Measurements from ENCODE around the gene LYAR.

LYAR gene, protein sequence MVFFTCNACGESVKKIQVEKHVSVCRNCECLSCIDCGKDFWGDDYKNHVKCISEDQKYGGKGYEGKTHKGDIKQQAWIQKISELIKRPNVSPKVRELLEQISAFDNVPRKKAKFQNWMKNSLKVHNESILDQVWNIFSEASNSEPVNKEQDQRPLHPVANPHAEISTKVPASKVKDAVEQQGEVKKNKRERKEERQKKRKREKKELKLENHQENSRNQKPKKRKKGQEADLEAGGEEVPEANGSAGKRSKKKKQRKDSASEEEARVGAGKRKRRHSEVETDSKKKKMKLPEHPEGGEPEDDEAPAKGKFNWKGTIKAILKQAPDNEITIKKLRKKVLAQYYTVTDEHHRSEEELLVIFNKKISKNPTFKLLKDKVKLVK

DNA sequence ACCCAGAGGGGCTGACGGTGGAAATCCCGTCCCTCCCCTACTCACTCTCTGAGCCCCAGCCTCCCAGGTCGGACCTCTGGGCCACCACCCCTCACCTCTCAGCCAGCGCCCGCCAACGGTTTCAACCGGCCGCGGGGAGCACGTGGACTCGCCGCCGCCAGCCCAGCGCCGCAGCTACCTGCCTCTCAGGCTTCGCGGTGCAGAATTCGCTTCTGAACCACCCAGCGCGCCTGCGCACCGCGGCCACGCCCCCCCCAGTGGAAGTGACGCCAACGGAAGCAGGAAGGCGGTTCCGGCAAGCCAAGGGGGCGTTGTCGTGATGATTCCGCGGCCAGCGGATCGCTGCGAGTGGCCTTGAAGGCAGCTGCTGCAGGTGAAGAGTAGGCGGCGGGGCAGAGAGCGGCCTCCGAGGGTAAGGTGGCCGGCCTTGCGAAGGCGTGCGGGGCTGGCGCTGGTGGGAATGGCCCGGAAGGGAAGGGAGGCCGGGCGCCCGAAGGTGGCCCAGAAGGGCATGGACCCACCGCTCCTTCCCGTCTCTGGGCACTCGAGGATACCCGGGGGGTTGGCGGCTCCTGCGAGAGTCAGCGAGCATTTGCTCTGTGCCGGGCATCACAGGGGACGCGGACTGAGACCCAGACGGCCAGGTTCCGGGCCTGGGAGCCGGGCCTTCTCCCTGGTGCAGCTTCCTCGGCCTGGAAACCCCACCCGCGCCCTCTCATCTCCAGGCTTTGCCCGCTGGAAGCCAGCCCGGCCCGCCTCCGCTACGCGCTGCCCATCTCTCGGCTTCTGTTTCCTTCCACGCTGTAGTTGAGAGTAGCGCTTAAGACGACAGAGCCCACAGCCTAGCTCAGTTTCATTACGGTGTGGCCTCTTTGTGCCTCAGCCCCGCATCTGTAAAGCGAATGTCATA lies at the start of gene LYAR, which contains the start of gene ZBTB49:
Gene LYAR, minus strand, starts transcription at position 214 of the 910 bp plus-strand sequence. CDS start 6,412 bp downstream, outside the sequence.
Gene ZBTB49, plus strand, starts transcription at position 311 of the 910 bp plus-strand sequence. CDS start 9,695 bp downstream, outside the sequence.
- peak; percentile 96 for ATAC-seq
- TF ChIP-seq ESRRG (CRISPR knock-in tag; IDR thresholded peaks at IDR 0.05), result no peak
- TF ChIP-seq ZNF565 (CRISPR knock-in tag; conservative IDR thresholded peaks at IDR 0.05; ENCODE audit: low read depth), result no peak
- TF ChIP-seq OSR1 (CRISPR knock-in tag; IDR thresholded peaks at IDR 0.05), result no peak
- TF ChIP-seq ZNF8 (CRISPR knock-in tag; IDR thresholded peaks at IDR 0.05), result no peak
- TF ChIP-seq BACH2 (CRISPR knock-in tag; IDR thresholded peaks at IDR 0.05; ENCODE audit: borderline replicate concordance), result no peak
- TF ChIP-seq ZC3H10 (CRISPR knock-in tag; IDR thresholded peaks at IDR 0.05), result no peak
- TF ChIP-seq ZFP3 (CRISPR knock-in tag; IDR thresholded peaks at IDR 0.05), result no peak
- TF ChIP-seq ZFP30 (CRISPR knock-in tag; IDR thresholded peaks at IDR 0.05), result no peak
- no peak for TF ChIP-seq RARB (CRISPR knock-in tag; IDR thresholded peaks at IDR 0.05)
- no peak for TF ChIP-seq CSDC2 (CRISPR knock-in tag; IDR thresholded peaks at IDR 0.05)
- TF ChIP-seq, protein P1, sequence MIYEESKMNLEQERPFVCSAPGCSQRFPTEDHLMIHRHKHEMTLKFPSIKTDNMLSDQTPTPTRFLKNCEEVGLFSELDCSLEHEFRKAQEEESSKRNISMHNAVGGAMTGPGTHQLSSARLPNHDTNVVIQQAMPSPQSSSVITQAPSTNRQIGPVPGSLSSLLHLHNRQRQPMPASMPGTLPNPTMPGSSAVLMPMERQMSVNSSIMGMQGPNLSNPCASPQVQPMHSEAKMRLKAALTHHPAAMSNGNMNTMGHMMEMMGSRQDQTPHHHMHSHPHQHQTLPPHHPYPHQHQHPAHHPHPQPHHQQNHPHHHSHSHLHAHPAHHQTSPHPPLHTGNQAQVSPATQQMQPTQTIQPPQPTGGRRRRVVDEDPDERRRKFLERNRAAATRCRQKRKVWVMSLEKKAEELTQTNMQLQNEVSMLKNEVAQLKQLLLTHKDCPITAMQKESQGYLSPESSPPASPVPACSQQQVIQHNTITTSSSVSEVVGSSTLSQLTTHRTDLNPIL (CRISPR knock-in tag; IDR thresholded peaks at IDR 0.05; ENCODE audit: low read depth), result no peak
- TF ChIP-seq, protein P2, sequence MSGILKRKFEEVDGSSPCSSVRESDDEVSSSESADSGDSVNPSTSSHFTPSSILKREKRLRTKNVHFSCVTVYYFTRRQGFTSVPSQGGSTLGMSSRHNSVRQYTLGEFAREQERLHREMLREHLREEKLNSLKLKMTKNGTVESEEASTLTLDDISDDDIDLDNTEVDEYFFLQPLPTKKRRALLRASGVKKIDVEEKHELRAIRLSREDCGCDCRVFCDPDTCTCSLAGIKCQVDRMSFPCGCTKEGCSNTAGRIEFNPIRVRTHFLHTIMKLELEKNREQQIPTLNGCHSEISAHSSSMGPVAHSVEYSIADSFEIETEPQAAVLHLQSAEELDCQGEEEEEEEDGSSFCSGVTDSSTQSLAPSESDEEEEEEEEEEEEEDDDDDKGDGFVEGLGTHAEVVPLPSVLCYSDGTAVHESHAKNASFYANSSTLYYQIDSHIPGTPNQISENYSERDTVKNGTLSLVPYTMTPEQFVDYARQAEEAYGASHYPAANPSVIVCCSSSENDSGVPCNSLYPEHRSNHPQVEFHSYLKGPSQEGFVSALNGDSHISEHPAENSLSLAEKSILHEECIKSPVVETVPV (CRISPR knock-in tag; IDR thresholded peaks at IDR 0.05), result no peak
- no peak for TF ChIP-seq GLIS3 (CRISPR knock-in tag; IDR thresholded peaks at IDR 0.05)
- no peak for TF ChIP-seq SNAI2 (CRISPR knock-in tag; IDR thresholded peaks at IDR 0.05)
- no peak for TF ChIP-seq TCF4 (CRISPR knock-in tag; IDR thresholded peaks at IDR 0.05; ENCODE audit: borderline replicate concordance)

DNA sequence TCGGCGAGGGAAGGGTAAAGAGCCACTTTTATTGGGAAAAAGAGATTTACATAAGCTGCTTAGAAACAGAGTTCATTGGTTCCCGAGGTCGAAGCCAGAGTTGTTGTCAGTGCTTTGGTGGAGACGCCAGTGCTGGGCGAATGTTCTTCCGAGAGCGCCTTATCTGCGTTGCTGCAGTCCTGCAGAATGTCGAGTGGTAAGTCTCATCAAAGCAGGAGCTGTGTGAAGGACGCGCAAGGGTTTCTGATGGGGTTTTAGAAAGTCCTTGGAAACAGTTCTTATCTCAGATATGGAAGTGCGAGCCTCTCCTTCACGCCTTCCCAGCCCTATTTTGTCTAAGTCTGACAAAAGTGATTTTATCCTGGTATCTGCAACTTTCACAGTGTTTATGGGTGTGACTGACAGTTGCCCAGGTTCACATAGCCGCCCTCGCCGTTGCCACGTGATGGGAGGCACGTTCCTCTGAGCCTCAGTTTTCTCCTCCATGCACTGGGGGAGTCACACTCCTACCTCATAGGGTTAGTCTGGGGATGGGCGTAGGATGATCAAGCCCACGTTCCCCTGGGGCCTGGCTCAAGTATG lies 49.6 kb upstream of the LYAR start:
- TF ChIP-seq PPARA (CRISPR knock-in tag; IDR thresholded peaks at IDR 0.05; ENCODE audit: borderline replicate concordance) (no peak), ZFP3 (CRISPR knock-in tag; IDR thresholded peaks at IDR 0.05) (no peak), GLIS3 (CRISPR knock-in tag; IDR thresholded peaks at IDR 0.05) (no peak), ESRRG (CRISPR knock-in tag; IDR thresholded peaks at IDR 0.05) (no peak), ZNF70 (CRISPR knock-in tag; IDR thresholded peaks at IDR 0.05) (no peak), ISL1 (CRISPR knock-in tag; IDR thresholded peaks at IDR 0.05) (no peak), BACH2 (CRISPR knock-in tag; IDR thresholded peaks at IDR 0.05; ENCODE audit: borderline replicate concordance) (no peak)
- TF ChIP-seq, protein P3, sequence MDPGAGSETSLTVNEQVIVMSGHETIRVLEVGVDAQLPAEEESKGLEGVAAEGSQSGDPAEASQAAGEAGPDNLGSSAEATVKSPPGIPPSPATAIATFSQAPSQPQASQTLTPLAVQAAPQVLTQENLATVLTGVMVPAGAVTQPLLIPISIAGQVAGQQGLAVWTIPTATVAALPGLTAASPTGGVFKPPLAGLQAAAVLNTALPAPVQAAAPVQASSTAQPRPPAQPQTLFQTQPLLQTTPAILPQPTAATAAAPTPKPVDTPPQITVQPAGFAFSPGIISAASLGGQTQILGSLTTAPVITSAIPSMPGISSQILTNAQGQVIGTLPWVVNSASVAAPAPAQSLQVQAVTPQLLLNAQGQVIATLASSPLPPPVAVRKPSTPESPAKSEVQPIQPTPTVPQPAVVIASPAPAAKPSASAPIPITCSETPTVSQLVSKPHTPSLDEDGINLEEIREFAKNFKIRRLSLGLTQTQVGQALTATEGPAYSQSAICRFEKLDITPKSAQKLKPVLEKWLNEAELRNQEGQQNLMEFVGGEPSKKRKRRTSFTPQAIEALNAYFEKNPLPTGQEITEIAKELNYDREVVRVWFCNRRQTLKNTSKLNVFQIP (CRISPR knock-in tag; IDR thresholded peaks at IDR 0.05; ENCODE audit: borderline replicate concordance, low read depth), result no peak
- TF ChIP-seq, protein P1 (CRISPR knock-in tag; IDR thresholded peaks at IDR 0.05; ENCODE audit: low read depth), result no peak
- TF ChIP-seq, protein P4, sequence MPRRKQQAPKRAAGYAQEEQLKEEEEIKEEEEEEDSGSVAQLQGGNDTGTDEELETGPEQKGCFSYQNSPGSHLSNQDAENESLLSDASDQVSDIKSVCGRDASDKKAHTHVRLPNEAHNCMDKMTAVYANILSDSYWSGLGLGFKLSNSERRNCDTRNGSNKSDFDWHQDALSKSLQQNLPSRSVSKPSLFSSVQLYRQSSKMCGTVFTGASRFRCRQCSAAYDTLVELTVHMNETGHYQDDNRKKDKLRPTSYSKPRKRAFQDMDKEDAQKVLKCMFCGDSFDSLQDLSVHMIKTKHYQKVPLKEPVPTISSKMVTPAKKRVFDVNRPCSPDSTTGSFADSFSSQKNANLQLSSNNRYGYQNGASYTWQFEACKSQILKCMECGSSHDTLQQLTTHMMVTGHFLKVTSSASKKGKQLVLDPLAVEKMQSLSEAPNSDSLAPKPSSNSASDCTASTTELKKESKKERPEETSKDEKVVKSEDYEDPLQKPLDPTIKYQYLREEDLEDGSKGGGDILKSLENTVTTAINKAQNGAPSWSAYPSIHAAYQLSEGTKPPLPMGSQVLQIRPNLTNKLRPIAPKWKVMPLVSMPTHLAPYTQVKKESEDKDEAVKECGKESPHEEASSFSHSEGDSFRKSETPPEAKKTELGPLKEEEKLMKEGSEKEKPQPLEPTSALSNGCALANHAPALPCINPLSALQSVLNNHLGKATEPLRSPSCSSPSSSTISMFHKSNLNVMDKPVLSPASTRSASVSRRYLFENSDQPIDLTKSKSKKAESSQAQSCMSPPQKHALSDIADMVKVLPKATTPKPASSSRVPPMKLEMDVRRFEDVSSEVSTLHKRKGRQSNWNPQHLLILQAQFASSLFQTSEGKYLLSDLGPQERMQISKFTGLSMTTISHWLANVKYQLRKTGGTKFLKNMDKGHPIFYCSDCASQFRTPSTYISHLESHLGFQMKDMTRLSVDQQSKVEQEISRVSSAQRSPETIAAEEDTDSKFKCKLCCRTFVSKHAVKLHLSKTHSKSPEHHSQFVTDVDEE (CRISPR knock-in tag; IDR thresholded peaks at IDR 0.05), result no peak
- ATAC-seq, result no peak
